ENCODE results near the gene HOXC11.

Gene HOXC11

GRCh38 chr12:53975479-53976152, 2.7 kb downstream of the HOXC11 start:
- ATAC-seq = no peak
- TF ChIP-seq OSR1 (CRISPR knock-in tag; IDR thresholded peaks at IDR 0.05) (no peak), ESRRG (CRISPR knock-in tag; IDR thresholded peaks at IDR 0.05) (no peak), ZFP30 (CRISPR knock-in tag; IDR thresholded peaks at IDR 0.05) (no peak), RARB (CRISPR knock-in tag; IDR thresholded peaks at IDR 0.05) (no peak), TOX (CRISPR knock-in tag; IDR thresholded peaks at IDR 0.05; ENCODE audit: borderline replicate concordance) (no peak), ZC3H10 (CRISPR knock-in tag; IDR thresholded peaks at IDR 0.05) (no peak)
- TF ChIP-seq, protein P1, sequence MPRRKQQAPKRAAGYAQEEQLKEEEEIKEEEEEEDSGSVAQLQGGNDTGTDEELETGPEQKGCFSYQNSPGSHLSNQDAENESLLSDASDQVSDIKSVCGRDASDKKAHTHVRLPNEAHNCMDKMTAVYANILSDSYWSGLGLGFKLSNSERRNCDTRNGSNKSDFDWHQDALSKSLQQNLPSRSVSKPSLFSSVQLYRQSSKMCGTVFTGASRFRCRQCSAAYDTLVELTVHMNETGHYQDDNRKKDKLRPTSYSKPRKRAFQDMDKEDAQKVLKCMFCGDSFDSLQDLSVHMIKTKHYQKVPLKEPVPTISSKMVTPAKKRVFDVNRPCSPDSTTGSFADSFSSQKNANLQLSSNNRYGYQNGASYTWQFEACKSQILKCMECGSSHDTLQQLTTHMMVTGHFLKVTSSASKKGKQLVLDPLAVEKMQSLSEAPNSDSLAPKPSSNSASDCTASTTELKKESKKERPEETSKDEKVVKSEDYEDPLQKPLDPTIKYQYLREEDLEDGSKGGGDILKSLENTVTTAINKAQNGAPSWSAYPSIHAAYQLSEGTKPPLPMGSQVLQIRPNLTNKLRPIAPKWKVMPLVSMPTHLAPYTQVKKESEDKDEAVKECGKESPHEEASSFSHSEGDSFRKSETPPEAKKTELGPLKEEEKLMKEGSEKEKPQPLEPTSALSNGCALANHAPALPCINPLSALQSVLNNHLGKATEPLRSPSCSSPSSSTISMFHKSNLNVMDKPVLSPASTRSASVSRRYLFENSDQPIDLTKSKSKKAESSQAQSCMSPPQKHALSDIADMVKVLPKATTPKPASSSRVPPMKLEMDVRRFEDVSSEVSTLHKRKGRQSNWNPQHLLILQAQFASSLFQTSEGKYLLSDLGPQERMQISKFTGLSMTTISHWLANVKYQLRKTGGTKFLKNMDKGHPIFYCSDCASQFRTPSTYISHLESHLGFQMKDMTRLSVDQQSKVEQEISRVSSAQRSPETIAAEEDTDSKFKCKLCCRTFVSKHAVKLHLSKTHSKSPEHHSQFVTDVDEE (CRISPR knock-in tag; IDR thresholded peaks at IDR 0.05) = no peak
- TF ChIP-seq, protein P2, sequence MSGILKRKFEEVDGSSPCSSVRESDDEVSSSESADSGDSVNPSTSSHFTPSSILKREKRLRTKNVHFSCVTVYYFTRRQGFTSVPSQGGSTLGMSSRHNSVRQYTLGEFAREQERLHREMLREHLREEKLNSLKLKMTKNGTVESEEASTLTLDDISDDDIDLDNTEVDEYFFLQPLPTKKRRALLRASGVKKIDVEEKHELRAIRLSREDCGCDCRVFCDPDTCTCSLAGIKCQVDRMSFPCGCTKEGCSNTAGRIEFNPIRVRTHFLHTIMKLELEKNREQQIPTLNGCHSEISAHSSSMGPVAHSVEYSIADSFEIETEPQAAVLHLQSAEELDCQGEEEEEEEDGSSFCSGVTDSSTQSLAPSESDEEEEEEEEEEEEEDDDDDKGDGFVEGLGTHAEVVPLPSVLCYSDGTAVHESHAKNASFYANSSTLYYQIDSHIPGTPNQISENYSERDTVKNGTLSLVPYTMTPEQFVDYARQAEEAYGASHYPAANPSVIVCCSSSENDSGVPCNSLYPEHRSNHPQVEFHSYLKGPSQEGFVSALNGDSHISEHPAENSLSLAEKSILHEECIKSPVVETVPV (CRISPR knock-in tag; IDR thresholded peaks at IDR 0.05) = no peak

DNA sequence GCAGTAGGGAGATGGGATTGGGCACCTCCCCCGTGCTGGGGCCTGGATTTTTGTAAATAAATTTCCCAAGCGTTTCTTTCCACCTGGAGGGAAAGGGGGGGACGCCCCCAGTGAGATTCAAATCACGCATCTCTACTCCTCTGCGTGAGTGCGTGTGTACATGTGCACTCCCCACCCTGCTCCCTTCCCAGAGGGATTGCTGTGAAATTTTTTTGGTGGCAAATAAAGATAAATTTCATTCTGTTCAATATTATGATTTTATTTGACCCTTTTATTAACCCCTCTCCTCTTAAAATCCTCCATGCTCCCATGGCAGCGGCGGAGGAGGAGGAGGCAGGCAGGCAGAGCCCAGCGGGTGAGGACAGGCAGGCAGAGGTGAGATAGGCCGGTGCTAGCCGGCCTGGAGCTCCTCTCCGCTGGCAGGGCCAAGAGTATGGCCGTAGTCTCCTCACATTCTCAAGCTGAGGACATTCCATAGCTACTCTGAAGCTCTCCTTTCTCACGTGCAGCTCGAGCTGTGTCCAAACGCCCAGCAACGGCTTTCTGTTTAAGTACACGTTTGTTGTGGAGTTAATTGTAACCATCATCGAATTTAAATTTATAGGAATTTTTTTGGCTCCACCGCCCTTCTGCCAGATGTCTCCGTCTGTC, 3.4 kb downstream of the HOXC11 start:
- peak; percentile 28; the same call in 2 of the 3 replicates for ATAC-seq
- TF ChIP-seq ZC3H10 (CRISPR knock-in tag; IDR thresholded peaks at IDR 0.05) (no peak), CSDC2 (CRISPR knock-in tag; IDR thresholded peaks at IDR 0.05) (no peak), SNAI2 (CRISPR knock-in tag; IDR thresholded peaks at IDR 0.05) (no peak), ISL1 (CRISPR knock-in tag; IDR thresholded peaks at IDR 0.05) (no peak), ZNF70 (CRISPR knock-in tag; IDR thresholded peaks at IDR 0.05) (no peak), PATZ1 (CRISPR knock-in tag; IDR thresholded peaks at IDR 0.05; ENCODE audit: borderline replicate concordance) (no peak), ZNF8 (CRISPR knock-in tag; IDR thresholded peaks at IDR 0.05) (no peak), RARB (CRISPR knock-in tag; IDR thresholded peaks at IDR 0.05) (no peak), TOX (CRISPR knock-in tag; IDR thresholded peaks at IDR 0.05; ENCODE audit: borderline replicate concordance) (no peak)
- TF ChIP-seq, protein P3, sequence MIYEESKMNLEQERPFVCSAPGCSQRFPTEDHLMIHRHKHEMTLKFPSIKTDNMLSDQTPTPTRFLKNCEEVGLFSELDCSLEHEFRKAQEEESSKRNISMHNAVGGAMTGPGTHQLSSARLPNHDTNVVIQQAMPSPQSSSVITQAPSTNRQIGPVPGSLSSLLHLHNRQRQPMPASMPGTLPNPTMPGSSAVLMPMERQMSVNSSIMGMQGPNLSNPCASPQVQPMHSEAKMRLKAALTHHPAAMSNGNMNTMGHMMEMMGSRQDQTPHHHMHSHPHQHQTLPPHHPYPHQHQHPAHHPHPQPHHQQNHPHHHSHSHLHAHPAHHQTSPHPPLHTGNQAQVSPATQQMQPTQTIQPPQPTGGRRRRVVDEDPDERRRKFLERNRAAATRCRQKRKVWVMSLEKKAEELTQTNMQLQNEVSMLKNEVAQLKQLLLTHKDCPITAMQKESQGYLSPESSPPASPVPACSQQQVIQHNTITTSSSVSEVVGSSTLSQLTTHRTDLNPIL (CRISPR knock-in tag; IDR thresholded peaks at IDR 0.05; ENCODE audit: low read depth) = no peak
- TF ChIP-seq, protein P1 (CRISPR knock-in tag; IDR thresholded peaks at IDR 0.05) = no peak

- no peak for ATAC-seq
- TF ChIP-seq ARNTL (CRISPR knock-in tag; IDR thresholded peaks at IDR 0.05; ENCODE audit: borderline replicate concordance, low read depth) (no peak), SNAI2 (CRISPR knock-in tag; IDR thresholded peaks at IDR 0.05) (no peak), PPARA (CRISPR knock-in tag; IDR thresholded peaks at IDR 0.05; ENCODE audit: borderline replicate concordance) (no peak), ZFP3 (CRISPR knock-in tag; IDR thresholded peaks at IDR 0.05) (no peak), ZC3H10 (CRISPR knock-in tag; IDR thresholded peaks at IDR 0.05) (no peak), PATZ1 (CRISPR knock-in tag; IDR thresholded peaks at IDR 0.05; ENCODE audit: borderline replicate concordance) (no peak), ISL1 (CRISPR knock-in tag; IDR thresholded peaks at IDR 0.05) (no peak)
- TF ChIP-seq, protein P2 (CRISPR knock-in tag; IDR thresholded peaks at IDR 0.05) = no peak
Observed at GRCh38 chr12:53976823-53977595, 4.1 kb downstream of the HOXC11 start.
